ENCODE data around the gene FDCSP.
"Not testable (repeated sequence)": the region's sequence is repeated elsewhere in the genome, so short reads cannot be mapped to it uniquely, and the experiment has no call there.

Gene FDCSP

GRCh38 chr4:70239884-70240591, 14.1 kb downstream of the FDCSP start:
- no peak for DNase-seq

- not testable (repeated sequence) for DNase-seq
Measured at GRCh38 chr4:70242297-70242696, 16.4 kb downstream of the FDCSP start, which contains the start of gene CSN3. CSN3 (plus strand) TSS chr4:70242597; CDS start chr4:70244820, 2,223 bp downstream.

- no peak for DNase-seq
Measured at GRCh38 chr4:70243091-70243490, 17.2 kb downstream of the FDCSP start.

DNA sequence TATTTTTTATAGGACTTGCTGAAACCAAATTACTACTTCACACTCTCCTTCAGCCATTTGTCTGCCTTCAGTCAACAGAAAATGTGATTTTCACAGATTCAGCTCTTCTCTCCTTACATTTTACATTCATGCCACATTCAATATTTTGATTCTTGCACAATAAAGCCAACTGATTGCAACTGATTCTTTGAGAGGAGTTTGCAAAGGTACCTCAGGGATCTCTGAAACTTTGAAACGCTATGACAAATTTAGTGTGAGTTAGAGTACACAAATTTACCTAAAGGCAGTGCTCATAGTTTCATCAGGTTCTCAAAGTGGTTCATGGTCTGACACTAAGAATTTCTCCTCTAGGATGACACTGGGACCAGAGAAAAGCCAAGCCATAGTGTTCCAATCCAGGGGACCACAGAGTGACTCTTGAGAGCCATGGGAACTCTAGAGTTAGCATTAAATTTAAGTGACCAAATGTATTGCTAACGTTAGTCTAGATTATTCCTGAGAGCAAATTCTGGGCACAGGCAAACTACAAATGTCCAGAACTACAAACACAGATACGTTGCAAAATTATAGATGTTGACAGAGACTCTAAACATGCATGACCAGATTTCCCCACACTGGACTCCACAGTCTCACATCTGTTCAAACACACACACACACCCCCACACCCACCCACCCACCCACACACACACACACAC, 25.5 kb downstream of the FDCSP start:
- DNase-seq = no peak

GRCh38 chr4:70251945-70252277, 26.0 kb downstream of the FDCSP start:
- DNase-seq = no peak

GRCh38 chr4:70269674-70270073, 43.8 kb downstream of the FDCSP start:
- DNase-seq = no peak

DNA sequence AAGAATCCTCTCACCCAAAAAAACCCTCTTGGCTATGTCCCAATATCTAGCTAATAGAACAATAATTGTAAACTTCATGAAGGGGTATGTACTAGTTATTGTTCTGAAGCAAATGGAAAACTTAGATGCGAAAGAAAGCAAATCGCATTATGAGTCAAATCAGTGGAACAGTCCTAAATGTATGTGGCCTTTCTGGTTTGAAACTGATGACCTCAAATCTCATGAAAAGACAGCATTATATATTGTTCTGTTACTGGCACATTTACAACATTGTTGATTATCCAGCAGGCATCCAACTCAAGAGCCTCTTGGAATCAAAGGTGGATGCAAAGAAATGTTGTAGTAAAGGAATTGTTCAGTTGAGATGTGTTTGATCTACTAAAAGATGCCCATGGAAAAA, 51.2 kb downstream of the FDCSP start:
- no peak for DNase-seq

DNA sequence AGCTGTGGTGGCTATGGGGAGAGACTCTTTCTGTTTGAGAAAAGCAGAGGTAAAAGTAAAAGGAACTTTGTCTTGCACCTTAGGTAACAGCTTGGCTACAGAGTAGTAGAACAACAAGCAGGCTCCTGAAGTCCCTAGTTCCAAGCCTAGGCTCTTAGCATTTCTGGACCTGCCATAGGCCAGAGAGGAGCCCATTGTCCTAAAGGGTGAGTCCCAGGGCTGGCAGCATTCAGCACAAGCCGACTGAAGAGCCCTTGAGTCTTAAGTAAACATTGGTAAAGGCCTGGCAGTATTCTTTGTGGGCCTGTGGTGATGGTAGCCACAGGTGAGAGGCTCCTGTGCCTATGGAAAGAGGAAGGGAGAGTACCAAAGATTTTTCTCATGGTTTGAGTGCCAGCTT, 54.6 kb downstream of the FDCSP start:
- no peak for DNase-seq

All from CD4-positive, alpha-beta T cell treated with Interferon gamma for 1 hour (primary cell).